Neural progenitor cell (in vitro differentiated cells): ENCODE results near the gene GLCCI1. TPM values are rescaled to one million over a fixed set of nuclear protein-coding genes. Genes with fewer than 3 reads are reported as not detected.

ENCODE experiments used
- DNase-seq: peaks from one replicate; pipeline ENCODE4 v3.0.0-alpha.2; 2016; ENCODE audit warnings: low spot score
- H2AFZ ChIP-seq: fragments of 200-600 bp; sonication (generic); replicated peaks from 2 replicates; pipeline ENCODE4 v1.6.1; 2016; ENCODE audit warnings: antibody characterized with exemption
- H3F3A ChIP-seq: fragments of 200-600 bp; sonication (generic); 2 replicates; pipeline ENCODE4 v1.6.1; 2016; ENCODE audit warnings: antibody characterized with exemption, low read depth
- H3K27ac ChIP-seq: fragments of 200-600 bp; sonication (generic); 2 replicates; pipeline ENCODE4 v1.5.1; 2016; ENCODE audit warnings: mild to moderate bottlenecking
- H3K27me3 ChIP-seq: fragments of 200-600 bp; sonication (generic); 2 replicates; pipeline ENCODE4 v1.6.1; 2016; ENCODE audit warnings: mild to moderate bottlenecking, moderate library complexity
- H3K36me3 ChIP-seq: fragments of 200-600 bp; sonication (generic); 2 replicates; pipeline ENCODE4 v1.5.1; 2016
- H3K4me1 ChIP-seq: fragments of 200-600 bp; sonication (generic); 2 replicates; pipeline ENCODE4 v1.6.1; 2016; ENCODE audit warnings: mixed run types
- H3K4me2 ChIP-seq: fragments of 200-600 bp; sonication (generic); 2 replicates; pipeline ENCODE4 v1.6.1; 2016
- H3K4me3 ChIP-seq: fragments of 200-600 bp; sonication (generic); 2 replicates; pipeline ENCODE4 v1.5.1; 2016
- H3K79me2 ChIP-seq: fragments of 200-600 bp; sonication (generic); 2 replicates; pipeline ENCODE4 v1.6.1; 2016; ENCODE audit warnings: low read depth
- H3K9ac ChIP-seq: fragments of 200-600 bp; sonication (generic); 2 replicates; pipeline ENCODE4 v1.6.1; 2016
- H3K9me3 ChIP-seq: fragments of 200-600 bp; sonication (generic); 2 replicates; pipeline ENCODE4 v1.5.1; 2016; ENCODE audit warnings: low read depth
- H4K20me1 ChIP-seq: fragments of 200-600 bp; sonication (generic); 2 replicates; pipeline ENCODE4 v1.6.1; 2016; ENCODE audit warnings: low read depth
- H3K27ac Mint-ChIP-seq: 3 replicates; pipeline ENCODE4 v1.8.0; 2021; ENCODE audit warnings: mixed read lengths
- H3K27me3 Mint-ChIP-seq: 2 replicates; pipeline ENCODE4 v1.8.0; 2022; ENCODE audit warnings: low read depth, mild to moderate bottlenecking, inconsistent platforms, moderate library complexity, mixed read lengths; ENCODE audit not compliant: insufficient read depth
- H3K36me3 Mint-ChIP-seq: 3 replicates; pipeline ENCODE4 v1.8.0; 2021; ENCODE audit warnings: mixed read lengths
- H3K4me1 Mint-ChIP-seq: 3 replicates; pipeline ENCODE4 v1.8.0; 2021; ENCODE audit warnings: mixed read lengths
- H3K4me3 Mint-ChIP-seq: 3 replicates; pipeline ENCODE4 v1.8.0; 2021; ENCODE audit warnings: mild to moderate bottlenecking, moderate library complexity, mixed read lengths
- H3K9me3 Mint-ChIP-seq: 3 replicates; pipeline ENCODE4 v1.8.0; 2020; ENCODE audit warnings: mixed read lengths
- CTCF ChIP-seq: fragments of 200-600 bp; sonication (generic); IDR thresholded peaks from 2 replicates; pipeline ENCODE4 v1.5.1; 2017; ENCODE audit warnings: antibody characterized with exemption, mild to moderate bottlenecking
- EZH2 ChIP-seq: fragments of 200-600 bp; sonication (generic); IDR thresholded peaks from 2 replicates; pipeline ENCODE4 v1.6.1; 2017; ENCODE audit warnings: antibody characterized with exemption, mild to moderate bottlenecking, moderate library complexity
- EZH2phosphoT487 ChIP-seq: fragments of 200-600 bp; sonication (generic); IDR thresholded peaks from 2 replicates; pipeline ENCODE4 v1.6.1; 2017; ENCODE audit warnings: antibody characterized with exemption
- total RNA-seq: library from RNA; depleted of rRNA; stranded (reverse); fragments of >200 nt; gene quantifications from 2 replicates; pipeline ENCODE4 v1.2.3, GENCODE V29; 2015; ENCODE audit warnings: low replicate concordance

Gene GLCCI1
- total RNA-seq, 1 donor from 2014 or later = 78.0 TPM

GRCh38 chr7:8086239-8086638, 117.6 kb downstream of the GLCCI1 start:
- peaks cover 10% of the 10 kb centered on the region for H3K4me1 Mint-ChIP-seq
- peaks cover 10% of the 10 kb centered on the region for H3K36me3 Mint-ChIP-seq
- DNase-seq = no peak
- H3K9me3 Mint-ChIP-seq = no peaks in the 10 kb centered on the region
- Histone ChIP-seq H2AFZ (no peak overlapping the region), H3K36me3 (peaks cover 3% of the 10 kb centered on the region), H3K4me2 (no peak overlapping the region), H3K27ac (peak overlapping the region; percentile 42), H3K9me3 (no peaks in the 10 kb centered on the region), H3F3A (no peaks in the 10 kb centered on the region), H4K20me1 (no peaks in the 10 kb centered on the region), H3K9ac (no peak overlapping the region), H3K4me3 (no peak overlapping the region), H3K79me2 (no peaks in the 10 kb centered on the region), H3K27me3 (no peaks in the 10 kb centered on the region), H3K4me1 (peaks cover 14% of the 10 kb centered on the region)
- no peak for TF ChIP-seq EZH2phosphoT487
- H3K27ac Mint-ChIP-seq = peak overlapping the region; percentile 3
- no peaks in the 10 kb centered on the region for H3K27me3 Mint-ChIP-seq
- H3K4me3 Mint-ChIP-seq = no peak overlapping the region

GRCh38 chr7:8089036-8089780, 120.6 kb downstream of the GLCCI1 start:
- Histone ChIP-seq H3K4me3 (no peak overlapping the region), H3K9ac (no peak overlapping the region), H3K36me3 (peaks cover 3% of the 10 kb centered on the region), H3K4me2 (no peak overlapping the region), H4K20me1 (no peaks in the 10 kb centered on the region), H3K27ac (no peak overlapping the region), H2AFZ (no peak overlapping the region), H3K9me3 (no peaks in the 10 kb centered on the region), H3K27me3 (no peaks in the 10 kb centered on the region), H3K4me1 (peaks cover 9% of the 10 kb centered on the region), H3K79me2 (no peaks in the 10 kb centered on the region), H3F3A (no peaks in the 10 kb centered on the region)
- peaks cover 8% of the 10 kb centered on the region for H3K36me3 Mint-ChIP-seq
- TF ChIP-seq CTCF (no peak), EZH2phosphoT487 (no peak)
- H3K4me3 Mint-ChIP-seq = no peak overlapping the region
- peaks cover 10% of the 10 kb centered on the region for H3K4me1 Mint-ChIP-seq
- no peak for DNase-seq
- no peaks in the 10 kb centered on the region for H3K9me3 Mint-ChIP-seq
- peaks cover 2% of the 10 kb centered on the region for H3K27me3 Mint-ChIP-seq
- H3K27ac Mint-ChIP-seq = no peak overlapping the region

- Mint-ChIP-seq H3K27ac (no peak overlapping the region), H3K4me1 (no peaks in the 10 kb centered on the region), H3K9me3 (no peaks in the 10 kb centered on the region), H3K27me3 (peaks cover 2% of the 10 kb centered on the region), H3K4me3 (no peak overlapping the region), H3K36me3 (peaks cover 6% of the 10 kb centered on the region)
- H3F3A ChIP-seq = no peaks in the 10 kb centered on the region
- H3K9me3 ChIP-seq = no peaks in the 10 kb centered on the region
- H2AFZ ChIP-seq = no peak overlapping the region
- no peak overlapping the region for H3K9ac ChIP-seq
- no peaks in the 10 kb centered on the region for H4K20me1 ChIP-seq
- no peaks in the 10 kb centered on the region for H3K79me2 ChIP-seq
- H3K36me3 ChIP-seq = peaks cover 3% of the 10 kb centered on the region
- no peaks in the 10 kb centered on the region for H3K27me3 ChIP-seq
- H3K27ac ChIP-seq = no peak overlapping the region
- TF ChIP-seq EZH2 (no peak), CTCF (no peak), EZH2phosphoT487 (no peak)
- no peak for DNase-seq
- H3K4me1 ChIP-seq = no peaks in the 10 kb centered on the region
- H3K4me3 ChIP-seq = no peak overlapping the region
- no peak overlapping the region for H3K4me2 ChIP-seq
Observed at GRCh38 chr7:8092140-8092539, 123.5 kb downstream of the GLCCI1 start.
